GM12875 (cell line): ENCODE results near the gene GRIK3.

ENCODE experiments used
- H3K4me3 ChIP-seq: one replicate; pipeline ENCODE4 v1.5.1; 2011; ENCODE audit warnings: low read depth, low read length, control low read depth
- CTCF ChIP-seq: IDR thresholded peaks from 2 replicates; pipeline ENCODE4 v1.5.1; 2011; ENCODE audit warnings: low read depth, mild to moderate bottlenecking, control low read depth, inconsistent platforms, low read length, moderate library complexity, borderline replicate concordance; ENCODE audit not compliant: insufficient read depth

GRIK3 gene

GRCh38 chr1:37016121-37016520, 18.2 kb downstream of the GRIK3 start:
- no peak for TF ChIP-seq CTCF
- H3K4me3 ChIP-seq: no peak overlapping the region

- no peak overlapping the region for H3K4me3 ChIP-seq
- TF ChIP-seq CTCF: no peak
Observed at GRCh38 chr1:37015713-37016112, 18.6 kb downstream of the GRIK3 start.

GRCh38 chr1:37012226-37012625, 22.1 kb downstream of the GRIK3 start:
- TF ChIP-seq CTCF: no peak

GRCh38 chr1:37010011-37010410, 24.3 kb downstream of the GRIK3 start:
- TF ChIP-seq CTCF: no peak
- H3K4me3 ChIP-seq: no peak overlapping the region

More at GRCh38 chr1:37012226-37012625, 22.1 kb downstream of the GRIK3 start:
- H3K4me3 ChIP-seq: no peak overlapping the region

- TF ChIP-seq CTCF: no peak
- H3K4me3 ChIP-seq: no peak overlapping the region
Observed at GRCh38 chr1:37009521-37009920, 24.8 kb downstream of the GRIK3 start.

- H3K4me3 ChIP-seq: no peak overlapping the region
- no peak for TF ChIP-seq CTCF
Observed at GRCh38 chr1:37006132-37006868, 28.0 kb downstream of the GRIK3 start.

- H3K4me3 ChIP-seq: no peak overlapping the region
- no peak for TF ChIP-seq CTCF
Observed at GRCh38 chr1:37002898-37003297, 31.4 kb downstream of the GRIK3 start.
